Measurements from ENCODE around the gene SNAP29. TPM values are rescaled to one million over a fixed set of nuclear protein-coding genes. Genes with fewer than 3 reads are reported as not detected.
A peak's percentile ranks its signal among the peaks of the same experiment; 100 is the strongest.

Gene SNAP29
- total and polyA plus RNA-seq, 9 of the 15 experiments (the other 6 are each of a cell fraction or from before 2014, with no cell fraction given): 19.5 to 250 (median 75.9) TPM

DNA sequence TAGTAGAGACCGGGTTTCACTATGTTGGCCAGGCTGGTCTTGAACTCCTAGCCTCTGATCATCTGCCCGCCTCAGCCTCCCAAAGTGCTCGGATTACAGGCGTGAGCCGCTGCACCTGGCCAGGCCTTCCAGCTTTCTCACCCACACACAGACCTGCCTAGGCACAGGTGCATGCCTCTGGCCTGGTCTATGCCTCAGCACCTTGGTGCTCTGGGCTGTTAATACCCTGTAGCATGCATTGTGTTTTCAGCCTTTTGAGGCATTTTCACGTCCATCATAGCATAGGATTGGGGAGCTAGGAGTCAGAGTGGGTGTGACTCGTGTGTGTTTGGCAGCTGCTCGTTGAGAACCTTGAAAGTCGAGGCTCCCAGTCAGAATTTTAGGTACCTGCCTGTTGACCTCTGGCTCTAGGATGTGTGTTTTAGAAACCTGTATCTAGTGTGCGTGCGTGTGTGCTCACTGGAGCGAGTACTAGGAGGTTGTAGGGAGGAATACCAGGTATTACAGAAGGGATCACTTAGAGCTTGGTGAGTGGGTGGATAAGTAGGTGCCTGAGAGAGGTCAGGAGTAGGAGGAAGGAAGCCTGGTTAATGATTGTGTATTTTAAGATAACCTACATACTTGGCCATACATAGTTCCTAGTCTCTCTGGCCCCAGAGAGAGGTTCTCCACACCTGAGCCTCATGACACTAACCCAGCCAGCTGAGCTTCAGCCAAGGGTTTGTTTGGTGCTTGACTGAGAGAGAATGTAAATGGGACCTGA lies 78.4 kb downstream of the SNAP29 start (continued):
- TF ChIP-seq PREB (CRISPR knock-in tag; IDR thresholded peaks at IDR 0.05) (no peak), PCBP2 (IDR thresholded peaks at IDR 0.05; ENCODE audit: low read depth, low read length, poor library complexity, severe bottlenecking) (no peak), HDAC6 (IDR thresholded peaks at IDR 0.05; ENCODE audit: low read depth, low read length) (peak; percentile 82; the same call in 1 of the 2 replicates), GTF2B (IDR thresholded peaks at IDR 0.05; ENCODE audit: extremely low read depth, insufficient read length) (no peak), CTBP1 (IDR thresholded peaks at IDR 0.05; ENCODE audit: borderline replicate concordance) (peak; percentile 35; the same call in 1 of the 2 replicates), POLR2A (conservative IDR thresholded peaks at IDR 0.05) (no peak), ZNF436 (CRISPR knock-in tag; IDR thresholded peaks at IDR 0.05) (peak; percentile 56; the same call in 1 of the 2 replicates), NFE2L1 (tag; IDR thresholded peaks at IDR 0.05; ENCODE audit: borderline replicate concordance, low read depth) (no peak), CBX5 (IDR thresholded peaks at IDR 0.05; ENCODE audit: borderline replicate concordance, low read depth) (no peak), FOXK1 (CRISPR knock-in tag; IDR thresholded peaks at IDR 0.05; ENCODE audit: borderline replicate concordance) (peak; percentile 94), HDAC1 (IDR thresholded peaks at IDR 0.05) (no peak), TBL1XR1 (IDR thresholded peaks at IDR 0.05; ENCODE audit: low read length in 2 of 2) (peak in 1 of 2 experiments; percentile 72; a peak in 1 of 4 replicates), ZNF274 (IDR thresholded peaks at IDR 0.05; ENCODE audit: borderline replicate concordance, low read depth, low read length) (no peak), E2F6 (IDR thresholded peaks at IDR 0.05; ENCODE audit: borderline replicate concordance in 1 of 2, extremely low read depth in 1 of 2, insufficient read depth in 1 of 2, insufficient read length in 1 of 2, low read depth in 1 of 2, low read length in 1 of 2, poor library complexity in 1 of 2, severe bottlenecking in 1 of 2) (no peak), MED1 (CRISPR knock-in tag; IDR thresholded peaks at IDR 0.05; ENCODE audit: borderline replicate concordance) (peak; percentile 96), ZNF830 (CRISPR knock-in tag; IDR thresholded peaks at IDR 0.05) (peak; percentile 8; the same call in 1 of the 2 replicates), KDM4B (IDR thresholded peaks at IDR 0.05; ENCODE audit: borderline replicate concordance in 2 of 2, low read depth in 1 of 2) (peak in 1 of 2 experiments; percentile 15; a peak in 1 of 4 replicates), ZNF165 (CRISPR knock-in tag; IDR thresholded peaks at IDR 0.05; ENCODE audit: borderline replicate concordance) (no peak), ESRRB (CRISPR knock-in tag; IDR thresholded peaks at IDR 0.05; ENCODE audit: borderline replicate concordance) (no peak), NUFIP1 (IDR thresholded peaks at IDR 0.05; ENCODE audit: partially characterized antibody) (no peak)
- TF ChIP-seq, protein P1, sequence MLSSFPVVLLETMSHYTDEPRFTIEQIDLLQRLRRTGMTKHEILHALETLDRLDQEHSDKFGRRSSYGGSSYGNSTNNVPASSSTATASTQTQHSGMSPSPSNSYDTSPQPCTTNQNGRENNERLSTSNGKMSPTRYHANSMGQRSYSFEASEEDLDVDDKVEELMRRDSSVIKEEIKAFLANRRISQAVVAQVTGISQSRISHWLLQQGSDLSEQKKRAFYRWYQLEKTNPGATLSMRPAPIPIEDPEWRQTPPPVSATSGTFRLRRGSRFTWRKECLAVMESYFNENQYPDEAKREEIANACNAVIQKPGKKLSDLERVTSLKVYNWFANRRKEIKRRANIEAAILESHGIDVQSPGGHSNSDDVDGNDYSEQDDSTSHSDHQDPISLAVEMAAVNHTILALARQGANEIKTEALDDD (IDR thresholded peaks at IDR 0.05): peak; percentile 94
- TF ChIP-seq, protein P2, sequence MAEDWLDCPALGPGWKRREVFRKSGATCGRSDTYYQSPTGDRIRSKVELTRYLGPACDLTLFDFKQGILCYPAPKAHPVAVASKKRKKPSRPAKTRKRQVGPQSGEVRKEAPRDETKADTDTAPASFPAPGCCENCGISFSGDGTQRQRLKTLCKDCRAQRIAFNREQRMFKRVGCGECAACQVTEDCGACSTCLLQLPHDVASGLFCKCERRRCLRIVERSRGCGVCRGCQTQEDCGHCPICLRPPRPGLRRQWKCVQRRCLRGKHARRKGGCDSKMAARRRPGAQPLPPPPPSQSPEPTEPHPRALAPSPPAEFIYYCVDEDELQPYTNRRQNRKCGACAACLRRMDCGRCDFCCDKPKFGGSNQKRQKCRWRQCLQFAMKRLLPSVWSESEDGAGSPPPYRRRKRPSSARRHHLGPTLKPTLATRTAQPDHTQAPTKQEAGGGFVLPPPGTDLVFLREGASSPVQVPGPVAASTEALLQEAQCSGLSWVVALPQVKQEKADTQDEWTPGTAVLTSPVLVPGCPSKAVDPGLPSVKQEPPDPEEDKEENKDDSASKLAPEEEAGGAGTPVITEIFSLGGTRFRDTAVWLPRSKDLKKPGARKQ (CRISPR knock-in tag; IDR thresholded peaks at IDR 0.05): no peak
